Measurements from ENCODE around the gene PRCD. TPM values are rescaled to one million over a fixed set of nuclear protein-coding genes. Genes with fewer than 3 reads are reported as not detected.

PRCD gene
- polyA plus RNA-seq, 1 donor (not counting 4 experiments of a cell fraction or from before 2014, with no cell fraction given), result 1.2 TPM

GRCh38 chr17:76530095-76530723 lies 9.6 kb upstream of the PRCD start:
- FAIRE-seq, result no peak
- H3K36me3 ChIP-seq (ENCODE audit: control insufficient read depth in 2 of 2, extremely low read depth in 1 of 2, insufficient read depth in 2 of 2, low read length in 2 of 2), result no peaks in the 10 kb centered on the region
- peak overlapping the region; percentile 75 for H3K9ac ChIP-seq (ENCODE audit: control insufficient read depth, extremely low read depth, insufficient read depth, low read length)
- H3K27me3 ChIP-seq (ENCODE audit: control insufficient read depth, extremely low read depth, insufficient read depth, low read length), result no peaks in the 10 kb centered on the region
- H3K79me2 ChIP-seq (ENCODE audit: control insufficient read depth, insufficient read depth, low read length), result no peaks in the 10 kb centered on the region
- H3K9me3 ChIP-seq (ENCODE audit: control insufficient read depth, low read depth, low read length), result no peaks in the 10 kb centered on the region
- H3K27ac ChIP-seq (ENCODE audit: control insufficient read depth, insufficient read depth, low read length), result peak overlapping the region; percentile 54
- no peak overlapping the region for H3K4me3 ChIP-seq (ENCODE audit: control insufficient read depth in 2 of 3, extremely low read depth in 1 of 3, insufficient read depth in 2 of 3, low read depth in 1 of 3, low read length in 3 of 3)
- dilution Hi-C loops (cut with MboI; ENCODE audit: extremely low pct_ligation_motif_present, low sequenced_read_pairs), result no loop called here
- no peak for TF ChIP-seq EZH2 (IDR thresholded peaks at IDR 0.05; ENCODE audit: low read length)
- TF ChIP-seq, protein P1, sequence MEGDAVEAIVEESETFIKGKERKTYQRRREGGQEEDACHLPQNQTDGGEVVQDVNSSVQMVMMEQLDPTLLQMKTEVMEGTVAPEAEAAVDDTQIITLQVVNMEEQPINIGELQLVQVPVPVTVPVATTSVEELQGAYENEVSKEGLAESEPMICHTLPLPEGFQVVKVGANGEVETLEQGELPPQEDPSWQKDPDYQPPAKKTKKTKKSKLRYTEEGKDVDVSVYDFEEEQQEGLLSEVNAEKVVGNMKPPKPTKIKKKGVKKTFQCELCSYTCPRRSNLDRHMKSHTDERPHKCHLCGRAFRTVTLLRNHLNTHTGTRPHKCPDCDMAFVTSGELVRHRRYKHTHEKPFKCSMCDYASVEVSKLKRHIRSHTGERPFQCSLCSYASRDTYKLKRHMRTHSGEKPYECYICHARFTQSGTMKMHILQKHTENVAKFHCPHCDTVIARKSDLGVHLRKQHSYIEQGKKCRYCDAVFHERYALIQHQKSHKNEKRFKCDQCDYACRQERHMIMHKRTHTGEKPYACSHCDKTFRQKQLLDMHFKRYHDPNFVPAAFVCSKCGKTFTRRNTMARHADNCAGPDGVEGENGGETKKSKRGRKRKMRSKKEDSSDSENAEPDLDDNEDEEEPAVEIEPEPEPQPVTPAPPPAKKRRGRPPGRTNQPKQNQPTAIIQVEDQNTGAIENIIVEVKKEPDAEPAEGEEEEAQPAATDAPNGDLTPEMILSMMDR (optimal IDR thresholded peaks at IDR 0.05 in 1 of 3, IDR thresholded peaks at IDR 0.05 in 1 of 3, conservative IDR thresholded peaks at IDR 0.05 in 1 of 3; ENCODE audit: extremely low read depth in 1 of 3, insufficient read depth in 2 of 3, low read length in 3 of 3), result no peak
- no peaks in the 10 kb centered on the region for H3K9me1 ChIP-seq (ENCODE audit: control insufficient read depth, extremely low read depth, insufficient read depth, low read length)
- peak overlapping the region; percentile 5 for H2AFZ ChIP-seq (ENCODE audit: control insufficient read depth, low read length)
- DNase-seq (ENCODE audit: low read depth, low spot score), result no peak
- H3K4me1 ChIP-seq (ENCODE audit: control insufficient read depth, extremely low read depth, insufficient read depth, low read length), result peaks cover 50% of the 10 kb centered on the region
- peak overlapping the region; percentile 6 for H3K4me2 ChIP-seq (ENCODE audit: control insufficient read depth, extremely low read depth, insufficient read depth, low read depth, low read length)
- no peaks in the 10 kb centered on the region for H4K20me1 ChIP-seq (ENCODE audit: control insufficient read depth, extremely low read depth, insufficient read depth, low read length)

DNA sequence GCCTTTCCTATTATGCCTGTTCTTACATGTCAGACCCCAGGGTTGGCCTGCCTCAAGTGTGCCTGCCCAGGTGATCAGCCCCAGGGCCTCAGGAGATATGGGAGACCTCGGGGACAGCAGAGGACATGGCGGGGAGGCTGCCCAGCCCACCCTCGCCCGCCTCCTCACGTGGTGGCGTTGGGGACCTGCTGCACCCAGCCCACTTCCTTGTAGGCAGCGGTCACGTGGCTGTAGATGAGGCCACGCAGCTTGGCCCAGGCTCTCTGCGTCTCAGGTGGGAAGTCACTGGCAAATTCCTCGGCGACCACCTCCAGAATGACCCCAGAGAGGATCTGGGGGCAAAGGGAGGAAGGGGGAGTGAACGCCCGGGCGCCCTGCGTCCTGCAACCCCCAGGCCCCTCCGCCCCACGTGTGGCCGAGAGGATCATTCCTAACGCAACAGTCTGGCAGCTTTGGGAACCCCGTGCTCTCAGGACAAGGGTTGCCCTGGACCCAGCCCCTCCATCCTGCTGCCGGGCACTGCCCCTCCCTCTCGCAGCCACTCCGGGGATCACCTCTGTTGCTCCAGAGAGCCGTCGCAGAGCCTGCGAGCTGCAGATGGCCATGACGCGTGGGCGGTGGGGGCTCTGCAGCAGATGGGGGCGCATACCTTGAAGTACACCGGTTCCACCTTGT lies 8.9 kb upstream of the PRCD start:
- Histone ChIP-seq H4K20me1 (ENCODE audit: control insufficient read depth, extremely low read depth, insufficient read depth, low read length) (no peaks in the 10 kb centered on the region), H3K4me2 (ENCODE audit: control insufficient read depth, extremely low read depth, insufficient read depth, low read depth, low read length) (peak overlapping the region; percentile 6), H3K27me3 (ENCODE audit: control insufficient read depth, extremely low read depth, insufficient read depth, low read length) (no peaks in the 10 kb centered on the region), H3K4me3 (ENCODE audit: control insufficient read depth in 2 of 3, extremely low read depth in 1 of 3, insufficient read depth in 2 of 3, low read depth in 1 of 3, low read length in 3 of 3) (no peak overlapping the region), H3K9me1 (ENCODE audit: control insufficient read depth, extremely low read depth, insufficient read depth, low read length) (no peaks in the 10 kb centered on the region), H3K79me2 (ENCODE audit: control insufficient read depth, insufficient read depth, low read length) (no peaks in the 10 kb centered on the region), H3K36me3 (ENCODE audit: control insufficient read depth in 2 of 2, extremely low read depth in 1 of 2, insufficient read depth in 2 of 2, low read length in 2 of 2) (no peaks in the 10 kb centered on the region), H3K9me3 (ENCODE audit: control insufficient read depth, low read depth, low read length) (no peaks in the 10 kb centered on the region), H3K4me1 (ENCODE audit: control insufficient read depth, extremely low read depth, insufficient read depth, low read length) (peaks cover 53% of the 10 kb centered on the region), H3K9ac (ENCODE audit: control insufficient read depth, extremely low read depth, insufficient read depth, low read length) (peak overlapping the region; percentile 75), H2AFZ (ENCODE audit: control insufficient read depth, low read length) (peak overlapping the region; percentile 5), H3K27ac (ENCODE audit: control insufficient read depth, insufficient read depth, low read length) (peak overlapping the region; percentile 54)
- dilution Hi-C loops (cut with MboI; ENCODE audit: extremely low pct_ligation_motif_present, low sequenced_read_pairs), result no loop called here
- FAIRE-seq (no peak), DNase-seq (ENCODE audit: low read depth, low spot score) (no peak)
- TF ChIP-seq, protein P1 (optimal IDR thresholded peaks at IDR 0.05 in 1 of 3, IDR thresholded peaks at IDR 0.05 in 1 of 3, conservative IDR thresholded peaks at IDR 0.05 in 1 of 3; ENCODE audit: extremely low read depth in 1 of 3, insufficient read depth in 2 of 3, low read length in 3 of 3), result no peak
- no peak for TF ChIP-seq EZH2 (IDR thresholded peaks at IDR 0.05; ENCODE audit: low read length)

Data from keratinocyte (primary cell).